Ishikawa (cell line): Measurements from ENCODE around the gene AQP7.

Experiments used
- CEBPB ChIP-seq: IDR thresholded peaks from 2 replicates; pipeline ENCODE4 v1.6.1; 2012
- CREB1 ChIP-seq: IDR thresholded peaks from 2 replicates; pipeline ENCODE4 v1.6.1; 2012; ENCODE audit warnings: low read depth
- EGR1 ChIP-seq: IDR thresholded peaks from 2 replicates; pipeline ENCODE4 v1.6.1; 2012
- EP300 ChIP-seq: IDR thresholded peaks from 2 replicates; pipeline ENCODE4 v1.6.1; 2012; ENCODE audit warnings: borderline replicate concordance
- FOXM1 ChIP-seq: IDR thresholded peaks from 2 replicates; pipeline ENCODE4 v1.6.1; 2012; ENCODE audit warnings: low read depth, borderline replicate concordance
- NFIC ChIP-seq: IDR thresholded peaks from 2 replicates; pipeline ENCODE4 v1.6.1; 2012
- RAD21 ChIP-seq: IDR thresholded peaks from 2 replicates; pipeline ENCODE4 v1.6.1; 2012; ENCODE audit warnings: low read depth
- TAF1 ChIP-seq: IDR thresholded peaks from 2 replicates; pipeline ENCODE4 v1.6.1; 2012; ENCODE audit warnings: low read depth, mild to moderate bottlenecking
- TCF12 ChIP-seq: IDR thresholded peaks from 2 replicates; pipeline ENCODE4 v1.6.1; 2012; ENCODE audit warnings: low read depth
- YY1 ChIP-seq: IDR thresholded peaks from 2 replicates; pipeline ENCODE4 v1.6.1; 2012; ENCODE audit warnings: low read depth
- TF ChIP-seq, protein P1 (sequence below): IDR thresholded peaks from 2 replicates; pipeline ENCODE4 v1.6.1; 2012; ENCODE audit warnings: low read depth, mild to moderate bottlenecking
- TF ChIP-seq, protein P2 (sequence below): IDR thresholded peaks from 2 replicates; pipeline ENCODE4 v1.6.1; 2012
- TF ChIP-seq, protein P3 (sequence below): IDR thresholded peaks from 2 replicates; pipeline ENCODE4 v1.6.1; 2012

DNA sequence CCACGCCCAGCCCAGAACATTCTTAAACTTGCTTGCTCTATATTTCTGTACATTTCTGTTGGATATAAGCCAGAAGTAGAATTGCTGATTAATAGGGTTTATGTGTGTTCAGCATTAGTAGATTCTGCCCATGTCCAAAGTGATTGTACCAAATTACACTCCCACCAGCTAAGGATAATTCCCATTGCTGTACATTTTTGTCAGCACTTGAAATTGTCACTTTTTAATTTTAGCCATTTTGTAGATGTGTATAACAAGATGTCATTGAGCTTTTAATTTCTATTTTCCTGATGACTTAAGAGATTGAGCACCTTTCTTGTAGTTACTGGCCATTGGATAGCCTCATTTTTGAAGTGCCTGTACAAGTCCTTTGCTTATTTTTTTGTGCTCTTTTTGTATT, 46.4 kb downstream of the AQP7 start:
- TF ChIP-seq EP300 = no peak
- TF ChIP-seq TAF1 = no peak
- TF ChIP-seq RAD21 = no peak
- no peak for TF ChIP-seq CREB1
- TF ChIP-seq, protein P1, sequence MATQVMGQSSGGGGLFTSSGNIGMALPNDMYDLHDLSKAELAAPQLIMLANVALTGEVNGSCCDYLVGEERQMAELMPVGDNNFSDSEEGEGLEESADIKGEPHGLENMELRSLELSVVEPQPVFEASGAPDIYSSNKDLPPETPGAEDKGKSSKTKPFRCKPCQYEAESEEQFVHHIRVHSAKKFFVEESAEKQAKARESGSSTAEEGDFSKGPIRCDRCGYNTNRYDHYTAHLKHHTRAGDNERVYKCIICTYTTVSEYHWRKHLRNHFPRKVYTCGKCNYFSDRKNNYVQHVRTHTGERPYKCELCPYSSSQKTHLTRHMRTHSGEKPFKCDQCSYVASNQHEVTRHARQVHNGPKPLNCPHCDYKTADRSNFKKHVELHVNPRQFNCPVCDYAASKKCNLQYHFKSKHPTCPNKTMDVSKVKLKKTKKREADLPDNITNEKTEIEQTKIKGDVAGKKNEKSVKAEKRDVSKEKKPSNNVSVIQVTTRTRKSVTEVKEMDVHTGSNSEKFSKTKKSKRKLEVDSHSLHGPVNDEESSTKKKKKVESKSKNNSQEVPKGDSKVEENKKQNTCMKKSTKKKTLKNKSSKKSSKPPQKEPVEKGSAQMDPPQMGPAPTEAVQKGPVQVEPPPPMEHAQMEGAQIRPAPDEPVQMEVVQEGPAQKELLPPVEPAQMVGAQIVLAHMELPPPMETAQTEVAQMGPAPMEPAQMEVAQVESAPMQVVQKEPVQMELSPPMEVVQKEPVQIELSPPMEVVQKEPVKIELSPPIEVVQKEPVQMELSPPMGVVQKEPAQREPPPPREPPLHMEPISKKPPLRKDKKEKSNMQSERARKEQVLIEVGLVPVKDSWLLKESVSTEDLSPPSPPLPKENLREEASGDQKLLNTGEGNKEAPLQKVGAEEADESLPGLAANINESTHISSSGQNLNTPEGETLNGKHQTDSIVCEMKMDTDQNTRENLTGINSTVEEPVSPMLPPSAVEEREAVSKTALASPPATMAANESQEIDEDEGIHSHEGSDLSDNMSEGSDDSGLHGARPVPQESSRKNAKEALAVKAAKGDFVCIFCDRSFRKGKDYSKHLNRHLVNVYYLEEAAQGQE = no peak
- TF ChIP-seq NFIC = no peak
- TF ChIP-seq CEBPB = no peak
- no peak for TF ChIP-seq YY1
- TF ChIP-seq, protein P2, sequence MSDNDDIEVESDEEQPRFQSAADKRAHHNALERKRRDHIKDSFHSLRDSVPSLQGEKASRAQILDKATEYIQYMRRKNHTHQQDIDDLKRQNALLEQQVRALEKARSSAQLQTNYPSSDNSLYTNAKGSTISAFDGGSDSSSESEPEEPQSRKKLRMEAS = no peak
- no peak for TF ChIP-seq FOXM1
- TF ChIP-seq TCF12 = no peak
- TF ChIP-seq, protein P3, sequence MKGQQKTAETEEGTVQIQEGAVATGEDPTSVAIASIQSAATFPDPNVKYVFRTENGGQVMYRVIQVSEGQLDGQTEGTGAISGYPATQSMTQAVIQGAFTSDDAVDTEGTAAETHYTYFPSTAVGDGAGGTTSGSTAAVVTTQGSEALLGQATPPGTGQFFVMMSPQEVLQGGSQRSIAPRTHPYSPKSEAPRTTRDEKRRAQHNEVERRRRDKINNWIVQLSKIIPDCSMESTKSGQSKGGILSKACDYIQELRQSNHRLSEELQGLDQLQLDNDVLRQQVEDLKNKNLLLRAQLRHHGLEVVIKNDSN = no peak
- no peak for TF ChIP-seq EGR1
